Stimulated activated naive CD4-positive, alpha-beta T cell treated with Interleukin-2 at 50 U/mL for 16 hours (primary cell): Measurements from ENCODE around the gene STAU1.
"Not testable (repeated sequence)": the region's sequence is repeated elsewhere in the genome, so short reads cannot be mapped to it uniquely, and the experiment has no call there.

ENCODE experiments used
- DNase-seq: peaks from one replicate; lab custom pipeline; 2025; lab: John Stamatoyannopoulos, UW

The STAU1 gene

GRCh38 chr20:49203011-49203410 is 14.9 kb upstream of the STAU1 start:
- DNase-seq, result no peak

DNA sequence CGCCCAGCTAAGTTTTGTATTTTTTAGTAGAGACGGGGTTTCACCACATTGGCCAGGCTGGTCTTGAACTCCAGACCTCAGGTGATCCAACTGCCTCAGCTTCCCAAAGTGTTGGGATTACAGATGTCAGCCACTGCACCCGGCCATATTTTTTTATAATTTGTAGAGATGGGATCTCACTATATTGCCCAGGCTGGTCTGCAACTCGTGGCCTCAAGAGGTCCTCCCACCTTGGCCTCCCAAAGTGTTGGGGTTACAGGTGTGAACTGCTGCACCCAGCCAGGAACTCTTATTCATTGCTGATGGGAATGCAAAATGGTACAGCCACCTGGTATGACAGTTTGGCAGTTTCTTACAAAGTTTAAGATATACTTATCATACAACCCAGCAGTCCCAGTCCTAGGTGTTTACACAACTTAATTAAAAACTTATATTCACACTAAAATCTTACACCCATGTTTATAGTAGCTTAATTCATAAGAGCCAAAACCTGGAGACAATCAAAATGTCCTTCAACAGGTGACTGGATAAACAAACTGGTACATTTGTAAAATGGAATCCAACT is 11.7 kb upstream of the STAU1 start:
- no peak for DNase-seq

DNA sequence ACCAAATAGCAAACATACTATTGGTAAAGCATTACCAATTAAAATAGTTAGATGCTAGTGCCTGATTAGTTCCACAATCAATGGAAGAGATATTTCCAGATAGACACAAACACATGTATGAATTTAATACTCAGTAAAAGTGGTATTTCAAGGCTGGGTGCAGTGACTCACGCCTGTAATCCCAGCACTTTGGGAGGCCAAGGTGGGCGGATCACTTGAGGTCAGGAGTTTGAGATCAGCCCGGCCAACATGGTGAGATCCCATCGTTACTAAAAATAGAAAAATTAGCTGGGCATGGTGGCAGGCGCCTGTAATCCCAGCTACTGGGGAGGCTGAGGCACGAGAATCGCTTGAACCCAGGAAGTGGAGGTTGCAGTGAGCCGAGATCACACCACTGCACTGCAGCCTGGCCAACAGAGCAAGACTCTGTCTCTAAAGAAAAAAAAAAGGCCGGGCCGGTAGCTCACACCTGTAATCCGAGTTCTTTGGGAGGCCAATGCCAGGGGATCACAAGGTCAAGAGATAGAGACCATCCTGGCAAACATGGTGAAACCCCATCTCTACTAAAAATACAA is 4.9 kb upstream of the STAU1 start:
- not testable (repeated sequence) for DNase-seq

DNA sequence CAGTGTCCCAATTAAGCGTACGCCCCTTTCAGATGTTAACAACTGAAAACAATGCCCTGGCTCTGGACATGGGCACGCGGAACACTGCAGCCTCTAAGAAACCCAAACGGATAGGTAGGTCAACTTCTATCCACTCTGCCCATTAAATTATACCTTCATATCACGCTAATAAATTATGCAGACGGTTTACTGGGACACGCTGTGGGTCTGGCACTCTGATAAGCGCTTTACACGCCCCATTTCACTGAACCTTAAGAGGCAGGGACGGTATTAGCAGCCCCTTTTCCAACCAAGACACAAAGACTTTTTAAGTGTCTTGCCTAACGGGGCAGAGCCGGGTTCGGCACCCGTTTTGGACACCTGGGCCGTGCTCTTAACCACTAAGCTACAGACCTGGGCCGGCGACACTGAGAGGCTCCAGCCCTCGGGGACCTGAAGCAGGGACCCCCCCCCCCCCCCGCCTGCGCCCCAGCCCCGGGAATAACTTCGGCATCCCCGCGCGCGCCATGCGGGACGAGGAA is 744 bp downstream of the STAU1 start:
- DNase-seq, result no peak

- peak; percentile 63 for DNase-seq
These were observed 1.4 kb downstream of the STAU1 start for GRCh38 chr20:49186535-49187329.

GRCh38 chr20:49185071-49185761 is 2.9 kb downstream of the STAU1 start:
- no peak for DNase-seq

- DNase-seq, result no peak
These were observed 3.5 kb downstream of the STAU1 start for GRCh38 chr20:49184691-49185070.

- DNase-seq, result not testable (repeated sequence)
These were observed 4.0 kb downstream of the STAU1 start for GRCh38 chr20:49184084-49184501.

GRCh38 chr20:49183444-49183843 is 4.7 kb downstream of the STAU1 start:
- no peak for DNase-seq

DNA sequence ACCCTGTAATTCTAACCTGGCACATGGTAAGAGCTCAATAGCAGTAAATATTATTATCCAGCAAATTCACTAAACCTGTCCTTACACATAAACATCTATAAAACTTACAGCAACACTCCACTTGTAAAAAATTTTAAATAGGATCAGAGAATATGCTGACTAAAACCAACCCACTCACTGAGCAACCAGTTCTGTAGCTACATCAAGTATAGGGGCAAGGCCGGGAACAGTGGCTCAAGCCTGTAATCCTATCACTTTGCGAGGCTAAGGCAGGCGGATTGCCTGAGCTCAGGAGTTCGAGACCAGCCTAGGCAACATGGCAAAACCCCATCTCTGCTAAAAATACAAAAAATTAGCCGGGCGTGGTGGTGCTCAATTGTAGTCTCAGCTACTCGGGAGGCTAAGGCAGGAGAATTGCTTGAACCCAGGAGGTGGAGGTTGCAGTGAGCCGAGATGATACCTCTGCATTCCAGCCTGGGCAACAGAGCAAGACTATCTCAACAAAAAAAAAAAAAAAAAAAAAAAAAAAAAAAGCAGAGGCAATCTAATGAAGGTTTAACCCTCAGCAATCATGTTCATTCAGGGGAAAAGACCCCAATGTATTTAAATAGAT is 6.8 kb downstream of the STAU1 start:
- no peak for DNase-seq

- no peak for DNase-seq
These were observed 8.5 kb downstream of the STAU1 start for GRCh38 chr20:49179368-49180277.

DNA sequence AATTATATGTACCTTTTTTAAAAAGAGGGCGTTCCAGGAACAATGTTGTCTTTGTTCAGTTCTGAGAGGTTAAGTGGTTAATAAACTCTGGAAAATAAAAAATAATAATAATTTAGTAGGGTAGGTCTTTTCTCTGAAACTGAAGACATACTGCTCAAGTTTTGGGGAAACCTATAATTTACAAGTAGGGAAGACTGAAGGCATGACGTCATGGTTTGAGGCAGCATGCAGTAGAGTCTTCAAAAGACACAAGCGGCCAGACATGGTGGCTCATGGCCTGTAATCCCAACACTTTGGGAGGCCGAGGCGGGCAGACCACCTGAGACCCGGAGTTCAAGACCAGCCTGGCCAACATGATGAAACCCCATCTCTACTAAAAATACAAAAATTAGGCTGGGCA is 14.0 kb downstream of the STAU1 start:
- no peak for DNase-seq

- no peak for DNase-seq
These were observed 15.7 kb downstream of the STAU1 start for GRCh38 chr20:49172413-49172812.

GRCh38 chr20:49171909-49172308 is 16.2 kb downstream of the STAU1 start:
- no peak for DNase-seq

GRCh38 chr20:49170714-49171113 is 17.4 kb downstream of the STAU1 start:
- no peak for DNase-seq

GRCh38 chr20:49169547-49169946 is 18.6 kb downstream of the STAU1 start:
- DNase-seq, result no peak

DNA sequence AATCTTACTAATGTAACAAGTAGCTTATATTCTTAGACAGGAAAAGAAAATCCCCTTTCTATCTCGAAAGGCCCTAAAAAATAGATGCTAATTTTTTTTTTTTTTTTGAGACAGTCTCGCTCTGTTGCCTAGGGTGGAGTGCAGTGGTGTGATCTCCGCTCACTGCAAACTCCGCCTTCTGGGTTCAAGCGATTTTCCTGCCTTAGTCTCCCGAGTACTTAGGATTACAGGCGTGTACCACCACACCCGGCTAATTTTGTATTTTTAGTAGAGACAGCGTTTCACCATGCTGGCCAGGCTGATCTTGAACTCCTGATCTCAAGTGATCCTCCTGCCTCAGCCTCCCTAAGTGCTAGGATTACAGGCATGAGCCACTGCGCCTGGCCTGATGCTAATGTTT is 19.3 kb downstream of the STAU1 start:
- DNase-seq, result not testable (repeated sequence)

DNA sequence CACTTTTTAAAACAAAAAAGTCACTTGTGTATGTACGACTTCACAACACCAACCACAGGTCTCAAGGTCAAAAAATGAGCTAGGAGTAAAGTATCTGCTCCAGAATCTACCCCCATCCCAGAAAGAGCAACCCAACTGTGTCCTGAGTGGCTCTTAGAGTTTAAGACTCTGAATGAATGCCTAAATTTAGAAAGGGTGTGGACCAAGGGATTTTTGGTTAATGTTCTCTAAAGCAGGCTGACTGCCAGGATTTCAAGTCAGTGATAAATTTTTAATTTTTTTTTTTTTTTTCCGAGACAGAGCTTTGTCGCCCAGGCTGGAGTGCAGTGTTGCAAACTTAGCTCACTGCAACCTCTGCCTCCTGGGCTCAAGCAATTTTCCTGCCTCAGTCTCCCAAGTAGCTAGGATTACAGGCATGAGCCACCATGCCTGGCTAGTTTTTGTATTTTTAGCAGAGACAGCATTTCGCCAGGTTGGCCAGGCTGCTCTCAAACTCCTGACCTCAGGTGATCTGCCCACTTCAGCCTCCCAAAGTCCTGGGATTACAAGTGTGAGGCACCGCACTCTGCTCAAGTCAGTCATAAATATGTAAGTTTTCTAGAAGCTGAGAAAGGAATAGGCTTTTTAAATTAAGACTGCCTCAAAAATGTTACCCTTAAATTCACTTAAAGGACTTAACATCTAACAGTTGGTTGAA is 20.2 kb downstream of the STAU1 start:
- DNase-seq, result no peak

- no peak for DNase-seq
These were observed 21.3 kb downstream of the STAU1 start for GRCh38 chr20:49166534-49167449.
